Small intestine (tissue), 4 donors: ENCODE measurements around the gene PLLP. TPM values are rescaled to one million over a fixed set of nuclear protein-coding genes. Genes with fewer than 3 reads are reported as not detected.

ENCODE experiments used
- polyA plus RNA-seq, 4 donors: library from polyadenylated mRNA; stranded (reverse) in 3 of 4; unstranded in 1 of 4; fragments of 200-250 nt in 3 of 4; fragments of 120-200 nt in 1 of 4; gene quantifications; one replicate each; pipeline versions ENCODE4 v1.2.1 to v1.2.3, GENCODE V29; 2013
- donor health status: healthy with polysubstance abuse.
- donor health status: Bipolar disorder and iron deficiency.
- donor health status: healthy.

PLLP gene
- polyA plus RNA-seq, 4 donors: 56.9 to 162 (median 138) TPM

Other genes starting within 250 kb of the PLLP start
- 10 to 100 TPM in 2 of 4 donors, 1 to 10 TPM in 2; 3.1 to 22.9 (median 11.5) TPM for gene CPNE2, start 192.1 kb downstream of the PLLP start, polyA plus RNA-seq
- 10 to 100 TPM; 60.8 to 93.4 (median 70.6) TPM for gene PSME3IP1, start 98.6 kb downstream of the PLLP start, polyA plus RNA-seq
- 10 to 100 TPM; 12.4 to 43.9 (median 17.2) TPM for gene RSPRY1, start 98.3 kb downstream of the PLLP start, polyA plus RNA-seq
- gene ARL2BP, start 39.4 kb downstream of the PLLP start, polyA plus RNA-seq: 10 to 100 TPM; 18.8 to 40.9 (median 27.6) TPM
- under 1 TPM in 2 of 4 donors, not detected in 2; 0.16 to 0.43 TPM for gene CCL22, start 74.1 kb upstream of the PLLP start, polyA plus RNA-seq
- gene CX3CL1, start 87.8 kb upstream of the PLLP start, polyA plus RNA-seq: 10 to 100 TPM in 2 of 4 donors, under 1 TPM in 2; 0.67 to 25.4 (median 9.7) TPM
- under 1 TPM in 2 of 4 donors, not detected in 2; 0.18 to 0.45 TPM for gene CCL17, start 120.1 kb upstream of the PLLP start, polyA plus RNA-seq
- gene CIAPIN1, start 162.7 kb upstream of the PLLP start, polyA plus RNA-seq: 10 to 100 TPM; 39.4 to 55.9 (median 47.2) TPM
- gene COQ9, start 162.8 kb upstream of the PLLP start, polyA plus RNA-seq: 100 to 1,000 TPM in 2 of 4 donors, 10 to 100 TPM in 2; 63.9 to 177 (median 107) TPM
- gene POLR2C, start 178.0 kb upstream of the PLLP start, polyA plus RNA-seq: 10 to 100 TPM; 51.7 to 86.8 (median 61.4) TPM
- gene DOK4, start 201.8 kb upstream of the PLLP start, polyA plus RNA-seq: 100 to 1,000 TPM in 3 of 4 donors, 10 to 100 TPM in 1; 53.0 to 144 (median 123) TPM